Esophagus mucosa (tissue), 1 donor: ENCODE results near the gene DNMBP. TPM values are rescaled to one million over a fixed set of nuclear protein-coding genes. Genes with fewer than 3 reads are reported as not detected.
"Not testable (repeated sequence)": the region's sequence is repeated elsewhere in the genome, so short reads cannot be mapped to it uniquely, and the experiment has no call there.

Experiments
- ATAC-seq: fragments of 200-7000 bp; cut with Tn5 transposase; one replicate; pipeline ENCODE4 v1.9.1; 2020
- total RNA-seq: library from RNA; stranded (reverse); gene quantifications from one replicate; pipeline ENCODE4 v1.2.4, GENCODE V29; 2023
- donor health status: DM: yes; HTN: yes; CAD: no.

The DNMBP gene
- total RNA-seq, 1 donor from 2014 or later: 12.4 TPM

- ATAC-seq: peak; percentile 96
Observed at GRCh38 chr10:99984211-99985034, 25.3 kb downstream of the DNMBP start.

- peak; percentile 42 for ATAC-seq
Observed at GRCh38 chr10:99983280-99983988, 26.3 kb downstream of the DNMBP start.

- ATAC-seq: no peak
Observed at GRCh38 chr10:99982728-99983127, 27.0 kb downstream of the DNMBP start.

GRCh38 chr10:99981581-99982199 is 28.1 kb downstream of the DNMBP start:
- ATAC-seq: peak; percentile 33

- no peak for ATAC-seq
Observed at GRCh38 chr10:99979066-99979685, 30.6 kb downstream of the DNMBP start.

- ATAC-seq: no peak
Observed at GRCh38 chr10:99977916-99978315, 31.8 kb downstream of the DNMBP start.

- ATAC-seq: peak; percentile 83
Observed at GRCh38 chr10:99976886-99977665, 32.7 kb downstream of the DNMBP start.

GRCh38 chr10:99975942-99976809 is 33.6 kb downstream of the DNMBP start:
- ATAC-seq: peak; percentile 63

- ATAC-seq: no peak
Observed at GRCh38 chr10:99975106-99975829, 34.5 kb downstream of the DNMBP start.

- ATAC-seq: no peak
Observed at GRCh38 chr10:99973190-99973589, 36.6 kb downstream of the DNMBP start.

- no peak for ATAC-seq
Observed at GRCh38 chr10:99967961-99968360, 41.8 kb downstream of the DNMBP start.

- no peak for ATAC-seq
Observed at GRCh38 chr10:99966306-99966705, 43.4 kb downstream of the DNMBP start.

GRCh38 chr10:99965700-99966099 is 44.0 kb downstream of the DNMBP start:
- no peak for ATAC-seq

- no peak for ATAC-seq
Observed at GRCh38 chr10:99964791-99965190, 45.0 kb downstream of the DNMBP start.

- ATAC-seq: not testable (repeated sequence)
Observed at GRCh38 chr10:99963467-99964165, 46.1 kb downstream of the DNMBP start.

- ATAC-seq: no peak
Observed at GRCh38 chr10:99958806-99959205, 50.9 kb downstream of the DNMBP start.

GRCh38 chr10:99958302-99958701 is 51.4 kb downstream of the DNMBP start:
- ATAC-seq: no peak

GRCh38 chr10:99953510-99953909 is 56.2 kb downstream of the DNMBP start:
- not testable (repeated sequence) for ATAC-seq

- no peak for ATAC-seq
Observed at GRCh38 chr10:99952799-99953198, 56.9 kb downstream of the DNMBP start.

- ATAC-seq: not testable (repeated sequence)
Observed at GRCh38 chr10:99946051-99946450, 63.7 kb downstream of the DNMBP start.
